Hepatocyte (in vitro differentiated cells): Measurements from ENCODE around the gene MAP2K2.

Experiments
- EZH2 ChIP-seq: fragments of 200-600 bp; sonication (generic); IDR thresholded peaks from 2 replicates; pipeline ENCODE4 v1.6.1; 2016; ENCODE audit warnings: antibody characterized with exemption, mild to moderate bottlenecking, borderline replicate concordance
- TF ChIP-seq, protein P1 (sequence below): fragments of 200-600 bp; sonication (generic); IDR thresholded peaks from 2 replicates; pipeline ENCODE4 v1.5.1; 2016; ENCODE audit warnings: antibody characterized with exemption, mild to moderate bottlenecking; ENCODE audit not compliant: poor library complexity

DNA sequence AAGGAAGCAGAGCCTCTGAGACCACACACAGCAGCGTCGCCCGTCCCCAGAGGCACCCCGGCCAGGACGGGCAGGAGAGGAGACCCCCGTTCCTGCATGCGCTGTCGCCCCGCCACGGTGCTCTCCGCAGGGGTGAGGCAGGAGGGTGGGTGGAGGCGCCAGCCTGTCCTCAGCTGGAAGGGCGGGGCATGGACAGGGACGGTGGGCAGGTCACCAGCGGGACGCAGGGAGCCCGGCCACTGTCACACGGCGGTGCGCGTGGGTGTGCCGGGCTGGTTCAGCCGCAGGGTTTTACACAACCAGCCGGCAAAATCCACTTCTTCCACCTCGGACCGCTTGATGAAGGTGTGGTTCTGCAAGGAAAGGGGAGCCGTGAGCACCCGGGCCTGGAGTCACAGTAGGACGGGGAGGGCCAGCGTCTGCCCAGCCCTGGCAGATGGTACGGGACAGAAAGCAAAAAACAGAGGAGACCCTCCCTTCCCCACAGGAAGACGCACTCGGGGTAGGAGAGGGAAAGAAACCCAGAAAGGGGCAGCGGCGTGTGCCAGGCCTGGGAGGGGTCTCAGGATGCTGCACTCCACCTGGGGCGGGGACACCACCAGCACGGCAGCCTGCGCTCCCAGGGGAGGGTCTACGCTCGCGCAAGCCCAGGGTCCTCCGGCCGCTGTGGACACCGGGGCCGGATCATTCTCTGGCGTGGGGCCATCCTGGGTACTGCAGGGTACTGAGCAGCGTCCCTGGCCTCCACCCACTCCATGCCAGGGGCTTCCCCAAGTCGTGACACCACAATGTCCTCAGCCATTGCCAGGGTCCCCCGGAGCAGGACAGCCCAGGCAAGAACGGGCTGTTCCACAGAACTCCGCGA is 33.3 kb downstream of the MAP2K2 start:
- TF ChIP-seq EZH2 = no peak
- TF ChIP-seq, protein P1, sequence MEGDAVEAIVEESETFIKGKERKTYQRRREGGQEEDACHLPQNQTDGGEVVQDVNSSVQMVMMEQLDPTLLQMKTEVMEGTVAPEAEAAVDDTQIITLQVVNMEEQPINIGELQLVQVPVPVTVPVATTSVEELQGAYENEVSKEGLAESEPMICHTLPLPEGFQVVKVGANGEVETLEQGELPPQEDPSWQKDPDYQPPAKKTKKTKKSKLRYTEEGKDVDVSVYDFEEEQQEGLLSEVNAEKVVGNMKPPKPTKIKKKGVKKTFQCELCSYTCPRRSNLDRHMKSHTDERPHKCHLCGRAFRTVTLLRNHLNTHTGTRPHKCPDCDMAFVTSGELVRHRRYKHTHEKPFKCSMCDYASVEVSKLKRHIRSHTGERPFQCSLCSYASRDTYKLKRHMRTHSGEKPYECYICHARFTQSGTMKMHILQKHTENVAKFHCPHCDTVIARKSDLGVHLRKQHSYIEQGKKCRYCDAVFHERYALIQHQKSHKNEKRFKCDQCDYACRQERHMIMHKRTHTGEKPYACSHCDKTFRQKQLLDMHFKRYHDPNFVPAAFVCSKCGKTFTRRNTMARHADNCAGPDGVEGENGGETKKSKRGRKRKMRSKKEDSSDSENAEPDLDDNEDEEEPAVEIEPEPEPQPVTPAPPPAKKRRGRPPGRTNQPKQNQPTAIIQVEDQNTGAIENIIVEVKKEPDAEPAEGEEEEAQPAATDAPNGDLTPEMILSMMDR = no peak
